Measurements from ENCODE around the gene ANKMY2. TPM values are rescaled to one million over a fixed set of nuclear protein-coding genes. Genes with fewer than 3 reads are reported as not detected.

ANKMY2 gene
- total RNA-seq, 1 experiment from 2014 or later: 34.5 TPM

- peaks cover 12% of the 10 kb centered on the region for H3K4me1 Mint-ChIP-seq (ENCODE audit: low read depth, unreplicated experiment)
- no peak overlapping the region for H3K27ac Mint-ChIP-seq (ENCODE audit: unreplicated experiment)
- H3K27me3 Mint-ChIP-seq (ENCODE audit: insufficient read depth, unreplicated experiment): no peaks in the 10 kb centered on the region
- no peak overlapping the region for H3K4me3 ChIP-seq (ENCODE audit: low read depth, low read length)
- no peaks in the 10 kb centered on the region for H3K9me3 Mint-ChIP-seq (ENCODE audit: unreplicated experiment)
- peaks cover 2% of the 10 kb centered on the region for H3K36me3 ChIP-seq (ENCODE audit: control insufficient read depth, insufficient read depth, low read length)
- no peak for DNase-seq
- intact Hi-C loops (cut with micrococcal nuclease; ENCODE audit: unreplicated experiment): loop anchor here (5.0 kb wide), 1 partner anchor 83 kb away; no protein-coding TSS in a partner anchor
- TF ChIP-seq CTCF (IDR thresholded peaks at IDR 0.05; ENCODE audit: insufficient read depth in 1 of 2, low read depth in 1 of 2, low read length in 1 of 2, severe bottlenecking in 1 of 2, unreplicated experiment in 1 of 2): peak in 1 of 2 experiments; percentile 8
- H3K36me3 Mint-ChIP-seq (ENCODE audit: insufficient read depth, unreplicated experiment): peaks cover 80% of the 10 kb centered on the region
- peaks cover 8% of the 10 kb centered on the region for H3K4me1 ChIP-seq
- H3K27me3 ChIP-seq (replicated peaks; ENCODE audit: control insufficient read depth, insufficient read depth, low read length): no peaks in the 10 kb centered on the region
- H3K9me3 ChIP-seq: no peaks in the 10 kb centered on the region
- H3K4me3 Mint-ChIP-seq (ENCODE audit: unreplicated experiment): no peak overlapping the region
- POLR2A ChIA-PET: no interaction called here
- CTCF ChIA-PET: no interaction called here
- BruUV-seq (replicated peaks): no TSS peak
Observed at GRCh38 chr7:16604054-16604453, 41.5 kb downstream of the ANKMY2 start.

GRCh38 chr7:16603633-16604032 lies 41.9 kb downstream of the ANKMY2 start:
- Mint-ChIP-seq H3K9me3 (ENCODE audit: unreplicated experiment) (no peaks in the 10 kb centered on the region), H3K27ac (ENCODE audit: unreplicated experiment) (no peak overlapping the region), H3K4me1 (ENCODE audit: low read depth, unreplicated experiment) (peaks cover 11% of the 10 kb centered on the region), H3K27me3 (ENCODE audit: insufficient read depth, unreplicated experiment) (no peaks in the 10 kb centered on the region), H3K4me3 (ENCODE audit: unreplicated experiment) (no peak overlapping the region), H3K36me3 (ENCODE audit: insufficient read depth, unreplicated experiment) (peaks cover 80% of the 10 kb centered on the region)
- TF ChIP-seq CTCF (IDR thresholded peaks at IDR 0.05; ENCODE audit: insufficient read depth in 1 of 2, low read depth in 1 of 2, low read length in 1 of 2, severe bottlenecking in 1 of 2, unreplicated experiment in 1 of 2): no peak
- Histone ChIP-seq H3K36me3 (ENCODE audit: control insufficient read depth, insufficient read depth, low read length) (peaks cover 2% of the 10 kb centered on the region), H3K4me3 (ENCODE audit: low read depth, low read length) (no peak overlapping the region), H3K27me3 (replicated peaks; ENCODE audit: control insufficient read depth, insufficient read depth, low read length) (no peaks in the 10 kb centered on the region), H3K4me1 (peaks cover 6% of the 10 kb centered on the region), H3K9me3 (no peaks in the 10 kb centered on the region)
- DNase-seq: no peak
- CTCF ChIA-PET: no interaction called here
- intact Hi-C loops (cut with micrococcal nuclease; ENCODE audit: unreplicated experiment): loop anchor here (5.0 kb wide), 1 partner anchor 84 kb away; no protein-coding TSS in a partner anchor
- POLR2A ChIA-PET: no interaction called here
- no TSS peak for BruUV-seq (replicated peaks)

GRCh38 chr7:16599860-16600259 lies 45.7 kb downstream of the ANKMY2 start:
- H3K9me3 Mint-ChIP-seq (ENCODE audit: unreplicated experiment): no peaks in the 10 kb centered on the region
- Histone ChIP-seq H3K4me3 (ENCODE audit: low read depth, low read length) (no peak overlapping the region), H3K27me3 (replicated peaks; ENCODE audit: control insufficient read depth, insufficient read depth, low read length) (no peaks in the 10 kb centered on the region), H3K4me1 (peaks cover 17% of the 10 kb centered on the region), H3K36me3 (ENCODE audit: control insufficient read depth, insufficient read depth, low read length) (no peaks in the 10 kb centered on the region; the same call in 1 of the 2 replicates), H3K9me3 (no peaks in the 10 kb centered on the region)
- no peak overlapping the region for H3K27ac Mint-ChIP-seq (ENCODE audit: unreplicated experiment)
- ChIA-PET CTCF (no interaction called here), POLR2A (interaction anchor here (0.5 kb wide), 1 partner anchor 1013 kb away, joined by 3 read pairs; no protein-coding TSS in a partner anchor)
- H3K4me3 Mint-ChIP-seq (ENCODE audit: unreplicated experiment): no peak overlapping the region
- TF ChIP-seq CTCF (IDR thresholded peaks at IDR 0.05; ENCODE audit: insufficient read depth in 1 of 2, low read depth in 1 of 2, low read length in 1 of 2, severe bottlenecking in 1 of 2, unreplicated experiment in 1 of 2): no peak
- H3K27me3 Mint-ChIP-seq (ENCODE audit: insufficient read depth, unreplicated experiment): no peaks in the 10 kb centered on the region
- H3K36me3 Mint-ChIP-seq (ENCODE audit: insufficient read depth, unreplicated experiment): peaks cover 72% of the 10 kb centered on the region
- no TSS peak for BruUV-seq (replicated peaks)
- intact Hi-C loops (cut with micrococcal nuclease; ENCODE audit: unreplicated experiment): loop anchor here (5.0 kb wide), 3 partner anchors 87 to 833 kb away; partner anchors contain the start of gene TSPAN13
- peaks cover 15% of the 10 kb centered on the region for H3K4me1 Mint-ChIP-seq (ENCODE audit: low read depth, unreplicated experiment)
- no peak for DNase-seq
